IPS-NIHi7 (cell line): ENCODE data around the gene ARPIN.
"Not testable (repeated sequence)": the region's sequence is repeated elsewhere in the genome, so short reads cannot be mapped to it uniquely, and the experiment has no call there.

ENCODE experiments used
- DNase-seq: peaks from one replicate; pipeline ENCODE4 v3.0.0; 2012; ENCODE audit warnings: mixed read lengths; ENCODE audit errors: extremely low spot score

The ARPIN gene

DNA sequence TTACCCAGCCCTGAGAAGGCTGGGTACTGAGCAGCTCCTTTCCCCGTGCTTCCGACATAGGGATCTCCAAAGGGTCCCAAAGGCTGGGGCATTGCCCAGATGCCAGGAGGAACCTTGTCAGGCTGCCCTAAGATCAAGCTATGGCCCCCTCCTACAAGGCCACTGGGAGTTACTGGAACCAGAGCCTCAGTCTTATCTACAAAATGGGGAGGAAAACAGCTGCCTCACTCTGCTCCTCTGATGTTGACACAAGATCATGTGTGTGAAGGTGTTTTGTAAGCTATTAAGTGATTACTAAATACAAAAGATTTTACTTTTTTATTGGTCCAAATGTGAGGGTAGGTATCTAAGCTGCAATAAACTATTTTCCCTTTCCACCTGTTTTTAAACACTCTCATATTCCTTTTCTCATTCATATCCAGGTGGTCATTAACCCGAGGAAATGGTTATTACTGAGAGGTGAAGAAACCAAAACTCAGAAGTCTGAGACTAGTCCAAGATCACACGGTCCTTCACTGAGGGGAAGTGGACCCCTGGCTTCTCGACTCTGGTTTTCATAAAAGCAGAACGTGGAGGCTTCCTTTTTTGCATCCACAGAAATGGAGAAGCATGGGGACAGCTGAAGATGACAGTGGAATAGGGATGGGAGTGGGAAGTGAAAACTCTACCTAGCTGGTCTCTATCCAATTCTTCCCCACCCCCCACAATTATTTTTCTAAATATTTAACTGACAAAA lies 1.7 kb downstream of the ARPIN start:
- no peak for DNase-seq

DNA sequence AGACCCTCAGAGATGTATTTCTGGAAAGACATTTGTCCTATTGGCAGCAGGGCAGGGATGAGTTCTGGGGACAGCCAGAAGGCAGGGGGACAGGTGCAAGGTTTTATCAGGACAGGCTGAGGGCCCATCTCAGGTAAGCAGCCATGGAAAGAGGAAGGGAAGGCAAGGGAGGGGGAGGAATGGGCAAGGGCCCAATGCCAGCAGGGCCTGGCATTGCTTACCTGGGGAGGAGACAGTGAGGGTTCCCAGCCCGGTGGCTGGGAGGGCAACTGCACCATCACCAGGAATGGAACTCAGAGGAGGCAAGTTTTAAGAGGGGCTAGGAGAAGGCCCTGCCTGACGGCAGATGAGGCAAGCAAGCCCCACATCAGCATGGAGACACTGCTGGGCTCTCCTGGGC lies 3.1 kb downstream of the ARPIN start:
- peak; percentile 8 for DNase-seq

DNA sequence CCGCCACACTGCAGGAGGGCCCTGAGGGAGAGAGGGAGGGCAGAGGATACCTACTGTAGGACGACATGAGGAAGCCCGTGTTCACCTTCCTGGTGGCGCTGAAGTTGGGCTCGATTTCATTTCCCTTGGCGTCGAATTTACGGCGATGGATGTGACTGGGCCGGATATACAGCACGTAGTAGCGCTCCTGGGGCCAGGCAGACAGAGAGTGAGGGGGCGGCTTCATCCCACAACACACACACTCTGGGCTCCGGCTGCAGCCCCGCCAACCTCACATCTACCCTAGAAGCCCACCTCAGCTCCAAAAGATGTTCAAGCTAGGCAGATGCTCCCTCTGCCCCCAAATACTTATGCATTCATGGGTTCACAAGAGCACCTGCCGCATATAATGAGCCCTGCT lies 4.5 kb downstream of the ARPIN start:
- DNase-seq: peak; percentile 8

DNA sequence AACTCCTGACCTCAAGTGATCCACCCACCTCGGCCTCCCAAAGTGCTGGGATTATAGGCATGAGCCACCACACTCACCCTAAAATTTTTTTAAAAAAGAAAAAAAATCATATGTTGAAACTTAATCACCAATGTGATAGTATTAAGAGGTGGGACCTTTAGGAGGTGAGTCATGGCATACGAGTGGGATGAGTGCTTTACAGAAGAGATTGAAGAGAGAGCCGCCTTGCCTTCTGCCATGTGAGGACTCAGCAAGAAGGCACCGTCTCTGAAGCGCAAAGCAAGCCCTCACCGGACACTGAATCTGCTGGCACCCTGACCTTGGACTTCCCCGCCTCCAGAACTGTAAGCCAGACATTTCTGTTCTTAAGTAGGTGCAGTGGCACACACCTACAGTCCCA lies 5.5 kb downstream of the ARPIN start:
- no peak for DNase-seq

DNA sequence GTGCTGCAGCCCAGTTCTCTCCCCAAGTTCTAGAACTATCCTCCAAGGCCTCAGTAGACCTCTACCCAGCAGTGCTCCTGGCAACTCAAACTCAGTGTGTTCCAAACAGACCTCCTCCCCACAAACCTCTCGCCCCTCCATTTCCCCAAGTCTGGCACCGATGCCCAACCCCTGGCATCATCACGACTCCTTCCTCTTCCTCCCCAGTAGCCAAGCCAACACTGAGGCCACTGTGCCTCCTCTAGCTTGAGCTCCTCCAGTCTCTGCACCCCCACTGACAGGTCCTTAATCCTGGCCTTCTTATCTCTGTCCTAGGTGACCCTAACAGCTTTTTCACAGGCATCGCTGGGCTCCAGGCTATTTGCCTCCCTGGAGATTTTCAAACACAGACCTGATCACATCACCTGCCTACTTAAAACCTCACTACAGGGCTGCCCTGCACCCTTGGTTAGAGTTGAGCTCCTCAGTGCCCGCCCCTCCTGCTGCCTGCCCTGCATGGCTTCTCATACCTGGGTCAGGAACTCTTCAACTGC lies 6.8 kb downstream of the ARPIN start:
- no peak for DNase-seq

DNA sequence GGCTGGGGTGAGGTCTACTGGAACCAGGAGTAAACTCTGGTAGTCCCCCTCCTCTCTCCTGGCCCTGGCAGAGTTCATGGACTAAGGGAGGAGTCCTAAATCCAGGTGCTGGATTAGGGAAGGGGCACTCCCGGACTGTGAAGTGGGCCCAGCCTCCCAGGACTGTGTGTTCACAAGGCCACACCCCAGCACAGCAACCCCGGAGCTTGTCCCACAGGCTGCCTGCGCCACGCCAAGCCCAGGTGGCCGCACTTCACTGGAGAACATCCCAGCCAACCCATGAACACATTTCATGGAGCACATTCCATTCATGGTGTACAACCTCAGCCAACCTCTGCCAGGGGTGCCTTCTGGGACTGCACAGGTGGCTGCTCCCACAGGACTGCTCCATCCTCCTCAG lies 8.2 kb downstream of the ARPIN start:
- DNase-seq: no peak

DNA sequence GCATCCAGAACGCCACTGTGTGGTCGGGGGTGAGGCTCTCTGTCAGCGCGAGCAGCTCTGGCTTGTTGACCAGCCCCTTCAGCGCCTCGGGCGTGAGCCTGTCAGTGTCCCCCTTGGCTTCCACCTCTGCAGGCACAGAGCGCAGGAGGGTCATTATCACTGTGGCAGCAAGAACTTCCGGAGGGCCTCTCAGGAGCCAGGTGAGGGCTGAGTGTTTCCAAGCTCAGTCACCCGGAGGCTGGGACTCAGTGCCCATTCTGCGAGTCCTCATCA lies 9.0 kb downstream of the ARPIN start:
- DNase-seq: no peak

DNA sequence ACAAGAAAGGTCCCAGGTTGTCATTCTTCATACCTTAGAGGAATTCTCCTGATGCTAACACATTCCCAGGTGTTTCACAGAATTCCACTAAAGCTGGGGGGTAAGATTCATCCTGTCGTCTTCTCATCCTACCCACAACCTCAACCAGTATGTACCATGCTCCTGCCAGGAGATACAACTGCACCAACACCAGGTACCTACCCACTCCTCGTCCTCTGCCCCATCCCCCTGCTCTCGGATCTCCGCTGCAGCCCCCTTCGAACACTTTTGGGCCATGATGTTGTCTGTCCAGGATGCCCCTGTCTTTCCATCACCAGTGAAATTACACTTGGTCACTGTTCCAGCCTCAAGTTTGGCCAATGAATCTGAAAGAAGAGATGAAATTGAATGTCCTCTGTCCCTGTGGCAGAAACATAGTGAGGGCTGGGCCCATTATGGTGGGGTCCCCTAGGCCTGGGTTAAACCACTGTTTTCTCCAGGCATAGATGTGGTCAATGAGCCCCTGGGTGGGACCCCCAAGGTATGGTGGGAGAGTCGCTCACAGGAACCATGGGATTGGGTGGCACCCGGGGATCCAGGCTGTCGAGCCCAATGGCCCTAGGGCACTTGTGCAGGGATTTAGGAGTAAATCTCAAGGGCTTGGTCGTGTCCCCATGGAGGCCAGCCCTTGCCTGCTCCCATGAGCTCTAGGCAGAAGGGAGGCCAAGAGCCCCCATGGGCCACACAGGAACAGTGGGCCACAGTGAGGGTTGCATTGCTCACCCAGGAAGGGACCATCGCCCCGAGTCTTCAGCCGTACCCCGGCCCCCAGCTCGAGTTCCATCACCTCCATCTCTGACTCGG lies 9.5 kb downstream of the ARPIN start:
- no peak for DNase-seq

DNA sequence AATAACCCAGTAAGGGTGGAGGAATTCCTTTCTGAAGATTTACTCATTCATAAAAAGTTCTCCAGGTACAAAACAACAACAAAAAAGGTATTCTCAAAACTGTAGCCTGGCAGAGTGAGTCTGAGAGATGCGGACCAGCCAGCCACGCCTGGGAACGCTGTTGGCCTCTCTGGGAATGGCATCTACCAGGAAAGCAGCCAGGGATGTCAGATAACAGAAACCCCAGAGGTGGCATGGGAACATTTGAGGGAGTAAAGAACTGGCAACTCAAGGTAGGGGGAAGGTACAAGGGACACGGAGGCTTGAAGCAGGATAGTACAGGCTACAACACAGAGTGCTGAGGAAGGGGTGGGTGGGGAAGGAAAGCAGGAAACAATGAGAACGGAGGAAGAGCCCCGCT lies 11.9 kb downstream of the ARPIN start:
- no peak for DNase-seq

DNA sequence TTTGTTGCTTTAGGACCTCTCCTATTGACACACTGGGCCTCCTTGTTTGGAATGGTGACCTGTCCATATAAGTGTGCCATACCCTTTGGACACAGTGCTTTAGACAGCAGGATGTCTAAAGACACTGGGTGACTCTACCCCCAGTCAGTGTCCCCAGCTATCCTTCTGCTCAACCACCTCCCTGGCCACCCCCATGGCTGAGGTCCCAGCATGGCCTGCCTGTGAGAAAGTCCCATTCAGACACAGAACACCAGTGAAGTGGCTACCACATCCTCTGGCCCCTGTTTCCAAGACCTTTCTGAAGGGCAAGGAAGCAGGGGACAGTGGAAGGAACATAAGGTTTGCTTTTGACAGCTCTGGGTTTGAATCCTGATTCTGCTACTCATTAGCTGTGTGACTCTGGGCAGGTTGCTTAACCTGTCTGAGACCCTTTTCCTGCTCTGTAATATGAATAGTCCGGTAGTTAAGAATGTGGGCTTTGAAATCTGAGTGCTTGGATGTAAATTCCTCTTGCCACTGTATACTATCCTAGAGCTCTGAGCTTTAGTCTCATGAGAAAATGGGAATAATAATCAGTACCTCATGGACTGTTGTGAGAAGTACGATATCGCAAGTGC lies 12.7 kb downstream of the ARPIN start:
- DNase-seq: no peak

DNA sequence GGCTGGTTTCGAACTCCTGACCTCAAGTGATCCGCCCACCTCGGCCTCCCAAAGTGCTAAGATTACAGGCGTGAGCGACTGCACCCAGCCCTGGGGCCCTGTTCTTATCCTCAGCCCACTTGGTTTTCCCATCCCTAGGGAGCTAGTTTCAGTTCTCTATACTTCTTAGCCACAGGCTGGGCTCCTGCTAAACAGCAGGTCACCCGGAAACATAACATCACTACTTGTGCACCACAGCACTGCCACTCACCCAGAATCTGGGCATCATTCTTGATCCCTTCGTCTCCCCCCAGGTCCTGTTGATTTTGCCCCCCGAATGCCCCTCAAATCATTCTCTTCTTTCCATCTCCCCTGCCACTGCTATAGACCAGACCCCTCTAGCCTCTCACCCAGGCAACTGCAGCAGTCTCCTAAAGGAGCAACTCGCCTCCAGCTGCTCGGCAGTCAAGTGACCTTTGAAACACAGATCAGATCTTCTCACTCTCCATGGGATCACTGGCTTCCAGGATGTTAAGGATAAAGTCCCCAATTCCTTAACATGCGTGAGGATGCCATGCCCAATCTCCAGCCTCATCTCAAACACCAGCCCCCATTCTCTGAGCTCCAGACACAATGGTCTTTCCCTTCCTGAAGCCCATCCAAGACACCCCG lies 13.3 kb downstream of the ARPIN start:
- no peak for DNase-seq

DNA sequence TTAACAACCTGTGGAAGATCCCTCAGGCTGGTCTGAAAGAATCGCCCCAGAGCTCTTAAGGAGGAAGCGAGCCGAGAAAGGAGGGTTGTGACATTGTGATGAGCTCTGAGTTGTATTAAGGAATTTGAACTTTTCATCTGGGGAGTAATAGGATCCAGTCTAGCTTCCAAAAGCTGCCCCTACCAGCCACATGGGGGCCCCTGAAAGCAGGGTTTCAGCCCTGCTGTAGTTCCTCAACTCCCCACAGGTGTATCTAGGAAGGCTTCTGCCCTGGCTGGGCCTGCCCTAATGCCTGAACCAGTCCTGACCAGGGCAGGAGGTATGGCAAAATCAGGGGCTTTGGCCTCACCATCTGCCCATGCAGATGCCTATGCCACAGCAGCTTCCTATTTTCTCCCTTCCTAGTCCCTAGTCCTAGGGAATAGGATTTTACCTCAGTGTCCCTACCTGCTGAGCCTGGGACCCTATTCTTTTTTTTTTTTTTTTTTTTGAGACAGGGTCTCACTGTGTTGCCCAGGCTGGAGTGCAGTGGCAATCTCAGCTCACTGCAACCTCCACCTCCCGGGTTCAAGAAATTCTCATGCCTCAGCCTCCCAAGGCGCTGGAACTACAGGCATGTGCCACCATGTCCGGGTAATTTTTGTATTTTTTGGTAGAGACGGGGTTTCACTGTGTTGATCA lies 14.0 kb downstream of the ARPIN start:
- DNase-seq: peak; percentile 84

DNA sequence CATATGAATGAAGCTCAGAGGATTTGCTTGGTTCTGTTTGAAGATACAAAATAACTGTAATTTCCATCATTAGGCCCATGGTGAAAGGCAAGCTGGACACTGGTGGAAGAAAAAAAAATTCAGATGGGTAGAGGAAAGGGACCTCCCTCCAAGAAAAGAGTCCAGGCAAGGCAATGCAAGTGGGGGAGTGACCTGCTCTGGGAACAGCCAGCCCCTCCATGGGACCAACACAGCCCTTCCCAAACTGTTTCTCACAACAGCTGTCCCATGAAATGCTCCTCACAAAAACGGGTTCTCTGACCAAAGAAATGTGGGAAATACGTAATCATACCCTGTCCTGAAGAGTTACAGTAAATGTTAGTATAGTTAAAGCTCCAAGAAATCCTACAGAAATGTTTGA lies 14.6 kb downstream of the ARPIN start:
- DNase-seq: no peak

DNA sequence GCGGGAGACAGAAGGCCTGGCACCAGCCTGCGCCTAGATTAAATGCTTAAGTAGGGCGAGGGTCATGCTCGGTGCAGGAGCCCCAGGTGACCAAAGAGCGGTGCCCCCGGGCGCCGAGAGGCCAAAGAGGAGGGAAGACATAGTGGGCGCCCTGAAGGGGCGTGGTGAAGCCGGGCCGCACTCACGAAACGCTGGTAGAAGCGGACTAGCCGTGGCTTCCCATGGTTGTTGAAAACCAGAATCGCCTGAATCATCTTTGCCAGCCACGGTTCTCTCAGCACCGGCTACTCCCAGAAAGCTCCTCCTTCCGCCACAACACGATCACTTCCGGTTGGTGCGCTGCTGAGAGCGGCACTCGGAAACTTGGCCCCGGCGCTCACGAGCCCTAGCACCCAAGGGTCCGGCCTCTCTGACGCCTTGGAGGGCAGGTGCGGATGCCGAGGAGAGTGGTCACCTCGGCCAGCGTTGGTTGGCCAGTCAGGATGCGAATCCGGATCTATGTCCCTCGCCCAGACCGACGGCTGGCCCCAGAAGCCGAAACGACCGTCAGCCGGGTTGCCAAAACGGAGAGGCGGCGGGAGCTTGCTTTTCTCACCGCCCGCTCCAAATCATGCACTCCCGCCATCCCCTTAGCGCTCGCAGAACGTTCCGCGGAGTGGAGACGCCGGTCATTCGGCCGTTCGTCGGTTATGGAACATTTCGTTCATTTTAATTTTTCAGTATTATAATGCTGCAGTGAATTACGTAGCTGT lies 18.9 kb downstream of the ARPIN start, which contains the start of gene AP3S2:
Gene AP3S2, minus strand, starts transcription at position 299 of the 752 bp plus-strand sequence. Its CDS starts 45 bp downstream, at position 254.
- DNase-seq: peak; percentile 89

DNA sequence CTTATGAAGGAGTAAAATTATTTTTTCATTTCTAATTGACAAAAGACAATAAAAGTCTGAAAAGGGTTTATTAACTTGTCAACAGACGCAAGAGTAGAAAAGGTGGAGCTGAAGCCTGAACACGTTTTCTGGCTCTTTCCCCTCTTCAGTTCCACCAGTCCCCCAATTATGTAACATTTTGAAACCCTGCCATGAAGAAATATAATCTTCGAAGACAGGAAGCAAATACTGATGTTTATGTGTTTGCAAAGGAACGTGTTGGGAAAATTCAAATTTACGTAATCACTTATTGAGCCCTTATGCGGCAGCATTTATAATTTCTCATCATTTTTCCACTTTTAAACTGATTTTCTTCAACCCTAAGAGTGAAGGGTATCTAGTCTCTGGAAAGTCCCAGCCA lies 19.7 kb downstream of the ARPIN start:
- no peak for DNase-seq

DNA sequence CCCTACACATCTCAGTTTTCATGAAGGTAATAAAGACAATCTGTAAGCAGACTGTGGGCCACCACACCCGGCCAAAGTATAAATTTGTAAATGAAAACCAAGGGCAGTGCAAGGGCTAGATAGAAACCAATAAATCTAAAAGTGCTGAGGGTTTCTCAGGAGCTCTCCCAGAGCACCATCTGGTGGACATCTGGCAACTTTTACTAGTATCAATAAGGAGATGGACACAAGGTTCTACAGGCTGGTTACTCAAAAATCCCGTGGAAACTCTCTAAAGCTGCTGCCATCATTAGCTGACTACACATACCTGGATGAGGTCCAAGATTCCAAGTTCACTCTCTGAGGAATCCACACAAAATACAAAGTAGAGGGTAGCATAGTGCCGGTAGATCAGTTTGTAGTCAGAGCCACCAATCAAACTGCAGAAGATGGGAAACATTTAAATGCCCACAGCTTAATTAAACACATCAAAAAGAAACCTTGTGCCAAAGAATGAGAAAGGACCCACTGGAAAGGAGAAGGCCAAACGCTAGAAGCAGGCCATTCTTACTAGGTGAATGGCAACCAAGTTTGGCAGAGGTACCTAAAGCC lies 24.4 kb downstream of the ARPIN start:
- DNase-seq: peak; percentile 35

DNA sequence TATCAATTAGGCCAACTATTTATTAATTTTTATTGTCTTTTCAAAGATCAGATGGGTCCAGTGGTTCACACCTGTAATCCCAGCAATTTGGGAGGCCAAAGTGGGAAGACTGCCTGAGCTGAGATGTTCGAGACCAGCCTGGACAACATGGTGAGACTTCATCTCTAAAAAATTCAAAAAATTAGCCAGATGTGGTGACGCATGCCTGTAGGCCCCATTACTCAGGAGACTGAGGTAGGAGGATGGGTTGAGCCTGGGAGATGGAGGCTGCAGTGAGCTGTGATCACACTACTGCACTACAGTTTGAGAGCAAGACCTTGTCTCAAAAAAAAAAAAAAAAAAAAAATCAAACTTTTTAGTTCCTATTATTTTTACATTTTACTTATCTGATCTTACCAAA lies 27.1 kb downstream of the ARPIN start:
- no peak for DNase-seq

DNA sequence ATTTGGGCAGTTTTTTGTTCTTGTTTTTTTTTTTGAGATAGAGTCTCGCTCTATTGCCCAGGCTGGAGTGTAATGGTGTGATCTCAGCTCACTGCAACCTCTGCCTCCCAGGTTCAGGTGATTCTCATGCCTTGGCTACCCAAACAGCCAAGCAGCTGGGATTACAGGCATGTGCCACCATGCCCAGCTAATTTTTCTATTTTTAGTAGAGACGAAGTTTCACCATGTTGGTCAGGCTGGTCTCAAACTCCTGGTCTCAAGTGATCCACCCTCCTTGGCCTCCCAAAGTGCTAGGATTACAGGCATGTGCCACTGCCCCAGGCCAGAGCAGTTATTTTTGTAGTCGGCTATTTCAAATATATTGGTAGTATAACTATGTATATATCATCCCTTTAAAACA lies 27.6 kb downstream of the ARPIN start:
- not testable (repeated sequence) for DNase-seq

DNA sequence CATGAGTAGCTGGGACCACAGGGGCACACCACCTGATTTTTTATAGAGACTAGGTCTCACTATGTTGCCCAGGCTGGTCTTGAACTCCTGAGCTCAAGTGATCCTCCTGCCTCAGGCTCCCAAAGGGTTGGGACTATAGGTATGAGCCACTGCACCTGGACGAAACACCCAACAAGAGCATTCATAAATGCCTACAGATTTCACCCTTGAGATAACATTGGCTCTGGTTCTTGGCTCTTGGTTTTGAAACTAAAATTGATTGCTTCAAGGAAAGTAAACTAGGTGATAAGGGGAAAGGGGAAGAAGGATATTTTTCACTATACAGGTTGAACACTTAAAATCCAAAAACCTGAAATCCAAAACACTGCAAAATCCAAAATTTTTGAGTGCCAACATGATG lies 29.2 kb downstream of the ARPIN start:
- DNase-seq: no peak

DNA sequence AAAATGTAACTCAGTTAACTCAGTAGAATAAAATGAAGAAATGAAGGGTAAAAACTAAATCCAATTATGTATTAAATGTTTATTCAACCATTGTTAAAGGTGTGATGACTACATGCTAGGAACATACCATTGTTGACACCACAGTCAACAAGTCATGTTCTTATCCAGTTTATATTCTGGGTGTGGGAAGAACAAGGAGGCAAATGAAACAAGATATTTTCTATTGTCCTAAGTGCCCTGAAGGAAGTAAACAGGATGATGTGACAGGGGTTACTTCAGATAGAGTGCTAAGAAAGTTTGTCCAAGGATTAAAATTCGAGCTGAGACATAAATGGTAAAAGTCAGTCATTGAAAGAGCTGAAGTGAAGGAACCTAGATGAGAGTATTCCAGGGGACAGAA lies 32.0 kb downstream of the ARPIN start:
- no peak for DNase-seq
